ENCODE data around the gene GABPB2.

DNA sequence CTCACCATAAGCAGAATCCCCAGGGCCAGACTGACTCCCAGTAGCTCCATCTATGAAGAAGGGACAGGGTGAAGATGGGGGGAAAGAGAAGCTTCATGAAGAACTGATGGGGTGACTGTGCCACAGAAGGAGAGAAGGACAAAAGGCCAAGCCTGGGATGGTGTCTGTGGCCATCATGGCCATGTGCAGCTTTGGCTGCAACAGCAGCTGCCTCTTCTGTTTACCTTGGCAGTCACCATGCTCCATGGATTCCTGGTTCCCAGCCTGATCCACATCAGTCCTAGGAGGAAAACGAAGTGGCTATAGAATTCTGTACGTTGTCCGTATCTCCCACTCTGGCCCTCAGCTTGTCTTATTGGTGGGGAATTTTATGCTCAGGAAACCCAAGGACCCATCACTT, 63.8 kb downstream of the GABPB2 start:
- TF ChIP-seq, protein P1, sequence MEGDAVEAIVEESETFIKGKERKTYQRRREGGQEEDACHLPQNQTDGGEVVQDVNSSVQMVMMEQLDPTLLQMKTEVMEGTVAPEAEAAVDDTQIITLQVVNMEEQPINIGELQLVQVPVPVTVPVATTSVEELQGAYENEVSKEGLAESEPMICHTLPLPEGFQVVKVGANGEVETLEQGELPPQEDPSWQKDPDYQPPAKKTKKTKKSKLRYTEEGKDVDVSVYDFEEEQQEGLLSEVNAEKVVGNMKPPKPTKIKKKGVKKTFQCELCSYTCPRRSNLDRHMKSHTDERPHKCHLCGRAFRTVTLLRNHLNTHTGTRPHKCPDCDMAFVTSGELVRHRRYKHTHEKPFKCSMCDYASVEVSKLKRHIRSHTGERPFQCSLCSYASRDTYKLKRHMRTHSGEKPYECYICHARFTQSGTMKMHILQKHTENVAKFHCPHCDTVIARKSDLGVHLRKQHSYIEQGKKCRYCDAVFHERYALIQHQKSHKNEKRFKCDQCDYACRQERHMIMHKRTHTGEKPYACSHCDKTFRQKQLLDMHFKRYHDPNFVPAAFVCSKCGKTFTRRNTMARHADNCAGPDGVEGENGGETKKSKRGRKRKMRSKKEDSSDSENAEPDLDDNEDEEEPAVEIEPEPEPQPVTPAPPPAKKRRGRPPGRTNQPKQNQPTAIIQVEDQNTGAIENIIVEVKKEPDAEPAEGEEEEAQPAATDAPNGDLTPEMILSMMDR (IDR thresholded peaks at IDR 0.05; ENCODE audit: insufficient read depth, low read depth, low read length) = no peak
- TF ChIP-seq EZH2 (IDR thresholded peaks at IDR 0.05; ENCODE audit: insufficient read depth, low read length) = no peak

Measured in astrocyte (in vitro differentiated cells and primary cell).